T-helper 1 cell (primary cell): ENCODE measurements around the gene AGAP1.
"Not testable (repeated sequence)": the region's sequence is repeated elsewhere in the genome, so short reads cannot be mapped to it uniquely, and the experiment has no call there.

Experiments used
- DNase-seq, 5 donors: peaks; one replicate each; pipeline ENCODE4 v3.0.0-alpha.2; 2012 to 2020

AGAP1 gene

DNA sequence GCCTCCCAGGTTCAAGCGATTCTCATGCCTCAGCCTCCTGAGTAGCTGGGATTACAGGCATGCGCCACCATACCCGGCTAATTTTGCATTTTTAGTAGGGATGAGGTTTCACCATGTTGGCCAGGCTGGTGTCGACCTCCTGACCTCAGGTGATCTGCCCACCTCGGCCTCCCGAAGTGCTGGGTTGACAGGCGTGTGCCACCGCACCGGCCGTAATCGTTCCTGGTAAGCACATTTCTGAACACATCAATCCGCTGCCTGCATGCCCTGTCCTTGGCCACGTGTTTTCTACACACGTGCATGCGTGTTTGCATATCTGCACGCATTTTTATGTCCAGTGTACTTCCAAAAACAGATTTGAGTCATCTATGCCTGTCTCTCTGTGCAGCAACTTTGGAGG is 597.0 kb downstream of the AGAP1 start:
- not testable (repeated sequence) for DNase-seq

DNA sequence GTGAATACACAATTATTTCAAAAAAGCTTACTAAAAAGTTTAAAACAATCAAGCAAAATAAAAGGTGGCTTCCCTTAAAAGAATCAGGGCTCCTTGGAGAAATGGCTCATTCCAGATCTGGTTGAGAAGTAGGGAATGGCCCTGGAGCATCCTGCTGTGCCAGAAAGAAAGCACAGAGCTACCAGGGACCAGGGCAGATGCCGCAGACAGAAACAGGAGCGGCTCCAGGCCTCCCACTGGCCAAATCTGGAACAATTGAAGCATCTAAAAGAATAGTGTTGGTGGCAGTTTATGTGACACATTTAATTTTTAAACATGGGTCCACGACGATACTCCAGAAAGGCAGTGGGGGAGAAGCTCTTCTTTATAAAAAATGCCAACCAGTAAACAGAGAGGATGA is 598.9 kb downstream of the AGAP1 start:
- DNase-seq = no peak

DNA sequence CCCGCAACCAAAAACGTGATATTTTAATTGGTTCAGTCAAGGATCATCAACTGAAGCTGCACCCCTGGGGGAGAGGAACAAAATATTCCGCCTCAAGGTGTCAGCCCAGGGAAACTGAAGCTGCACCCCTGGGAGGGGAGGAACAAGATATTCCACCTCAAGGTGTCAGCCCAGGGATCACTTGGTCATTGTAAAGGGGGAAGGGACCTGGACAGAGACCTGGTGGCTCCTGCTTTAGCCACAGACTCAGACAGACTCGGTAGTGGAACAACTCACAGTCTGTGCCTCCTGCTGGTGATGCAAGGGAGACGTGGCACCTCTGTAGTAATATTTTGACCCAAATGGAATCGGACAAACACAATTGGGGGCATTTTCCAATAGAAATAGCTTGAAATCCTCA is 599.3 kb downstream of the AGAP1 start:
- no peak for DNase-seq

- DNase-seq = no peak
These were observed 601.7 kb downstream of the AGAP1 start for GRCh38 chr2:236095504-236095903.

GRCh38 chr2:236101311-236101950 is 607.6 kb downstream of the AGAP1 start:
- DNase-seq = no peak

GRCh38 chr2:236102971-236103370 is 609.1 kb downstream of the AGAP1 start:
- DNase-seq = no peak

- no peak for DNase-seq
These were observed 610.1 kb downstream of the AGAP1 start for GRCh38 chr2:236103981-236104380.

- no peak for DNase-seq
These were observed 612.2 kb downstream of the AGAP1 start for GRCh38 chr2:236105955-236106607.

- no peak for DNase-seq
These were observed 612.9 kb downstream of the AGAP1 start for GRCh38 chr2:236106761-236107160.

GRCh38 chr2:236107536-236107935 is 613.7 kb downstream of the AGAP1 start:
- DNase-seq = no peak

- no peak for DNase-seq
These were observed 614.2 kb downstream of the AGAP1 start for GRCh38 chr2:236107942-236108625.

DNA sequence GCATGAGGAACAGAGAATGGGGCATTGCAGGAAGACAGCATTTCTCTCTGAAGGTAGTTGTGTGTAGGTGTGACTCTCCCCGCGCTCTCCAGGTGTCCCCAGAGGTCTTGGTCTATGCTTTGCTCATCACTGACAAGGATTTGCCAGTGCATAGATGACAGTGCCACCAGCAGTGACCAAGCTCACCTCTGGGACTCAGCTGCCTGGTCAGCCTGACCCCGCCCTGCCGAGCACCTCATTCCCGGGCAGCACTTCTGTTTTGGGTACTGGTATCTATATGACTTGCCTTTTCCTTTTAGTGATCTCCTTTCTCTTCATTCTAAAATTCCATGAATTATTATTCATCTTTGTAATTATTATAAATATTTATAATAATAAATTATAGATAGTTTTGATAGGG is 615.2 kb downstream of the AGAP1 start:
- DNase-seq = no peak

GRCh38 chr2:236109473-236109872 is 615.6 kb downstream of the AGAP1 start:
- DNase-seq = no peak

GRCh38 chr2:236112466-236112865 is 618.6 kb downstream of the AGAP1 start:
- no peak for DNase-seq

- no peak for DNase-seq
These were observed 619.6 kb downstream of the AGAP1 start for GRCh38 chr2:236113425-236113824.

- no peak for DNase-seq
These were observed 620.1 kb downstream of the AGAP1 start for GRCh38 chr2:236113948-236114347.

GRCh38 chr2:236114959-236115358 is 621.1 kb downstream of the AGAP1 start:
- DNase-seq = no peak

- DNase-seq = no peak
These were observed 623.6 kb downstream of the AGAP1 start for GRCh38 chr2:236117401-236117800.

- DNase-seq = no peak
These were observed 624.0 kb downstream of the AGAP1 start for GRCh38 chr2:236117861-236118269.

GRCh38 chr2:236119003-236119402 is 625.2 kb downstream of the AGAP1 start:
- DNase-seq = no peak

DNA sequence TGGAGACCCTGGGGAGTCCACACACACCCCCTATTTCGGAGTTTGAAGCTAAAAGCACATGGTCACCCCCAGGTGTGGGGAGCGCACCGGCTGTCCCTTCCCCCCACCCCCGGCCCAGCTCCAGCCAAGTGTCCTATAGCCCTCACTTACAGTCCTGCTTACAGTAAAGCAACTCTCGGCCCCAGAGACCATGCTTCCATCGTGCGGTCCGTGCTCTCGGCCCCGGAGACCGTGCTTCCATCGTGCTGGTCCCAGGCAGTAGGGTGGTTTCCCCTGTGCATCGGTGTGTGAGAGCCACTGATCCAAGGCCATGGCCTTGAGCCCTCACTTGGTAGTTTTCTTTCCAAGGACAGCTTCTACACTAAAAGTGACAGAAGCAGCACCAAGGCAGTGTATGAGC is 625.6 kb downstream of the AGAP1 start:
- no peak for DNase-seq

DNA sequence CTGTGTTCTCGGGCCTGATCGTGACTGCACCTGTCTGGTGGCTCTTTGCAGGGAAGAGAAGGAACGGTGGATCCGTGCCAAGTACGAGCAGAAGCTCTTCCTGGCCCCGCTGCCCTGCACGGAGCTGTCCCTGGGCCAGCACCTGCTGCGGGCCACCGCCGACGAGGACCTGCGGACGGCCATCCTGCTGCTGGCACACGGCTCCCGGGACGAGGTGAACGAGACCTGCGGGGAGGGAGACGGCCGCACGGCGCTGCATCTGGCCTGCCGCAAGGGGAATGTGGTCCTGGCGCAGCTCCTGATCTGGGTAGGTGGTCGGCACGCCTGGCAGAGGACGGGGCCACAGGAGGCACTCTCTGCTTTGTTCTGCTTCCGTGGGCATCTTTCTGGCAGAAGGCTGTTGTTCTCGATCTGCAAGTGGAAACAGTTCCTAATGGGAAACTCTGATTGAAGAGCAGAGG is 626.3 kb downstream of the AGAP1 start:
- no peak for DNase-seq

GRCh38 chr2:236120829-236121228 is 627.0 kb downstream of the AGAP1 start:
- DNase-seq = no peak

- no peak for DNase-seq
These were observed 627.7 kb downstream of the AGAP1 start for GRCh38 chr2:236121546-236121945.
